NCI-H82 (cell line): ENCODE results near the gene WFIKKN2.
"Not testable (repeated sequence)": the region's sequence is repeated elsewhere in the genome, so short reads cannot be mapped to it uniquely, and the experiment has no call there.

Experiments
- DNase-seq: peaks from one replicate; lab custom pipeline; 2025; lab: John Stamatoyannopoulos, UW

The WFIKKN2 gene, protein sequence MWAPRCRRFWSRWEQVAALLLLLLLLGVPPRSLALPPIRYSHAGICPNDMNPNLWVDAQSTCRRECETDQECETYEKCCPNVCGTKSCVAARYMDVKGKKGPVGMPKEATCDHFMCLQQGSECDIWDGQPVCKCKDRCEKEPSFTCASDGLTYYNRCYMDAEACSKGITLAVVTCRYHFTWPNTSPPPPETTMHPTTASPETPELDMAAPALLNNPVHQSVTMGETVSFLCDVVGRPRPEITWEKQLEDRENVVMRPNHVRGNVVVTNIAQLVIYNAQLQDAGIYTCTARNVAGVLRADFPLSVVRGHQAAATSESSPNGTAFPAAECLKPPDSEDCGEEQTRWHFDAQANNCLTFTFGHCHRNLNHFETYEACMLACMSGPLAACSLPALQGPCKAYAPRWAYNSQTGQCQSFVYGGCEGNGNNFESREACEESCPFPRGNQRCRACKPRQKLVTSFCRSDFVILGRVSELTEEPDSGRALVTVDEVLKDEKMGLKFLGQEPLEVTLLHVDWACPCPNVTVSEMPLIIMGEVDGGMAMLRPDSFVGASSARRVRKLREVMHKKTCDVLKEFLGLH

GRCh38 chr17:50835301-50836234 lies at the start of gene WFIKKN2:
TSS of gene WFIKKN2 (plus strand) at chr17:50835586. CDS start at chr17:50835938, 352 bp downstream.
- peak; percentile 63 for DNase-seq

DNA sequence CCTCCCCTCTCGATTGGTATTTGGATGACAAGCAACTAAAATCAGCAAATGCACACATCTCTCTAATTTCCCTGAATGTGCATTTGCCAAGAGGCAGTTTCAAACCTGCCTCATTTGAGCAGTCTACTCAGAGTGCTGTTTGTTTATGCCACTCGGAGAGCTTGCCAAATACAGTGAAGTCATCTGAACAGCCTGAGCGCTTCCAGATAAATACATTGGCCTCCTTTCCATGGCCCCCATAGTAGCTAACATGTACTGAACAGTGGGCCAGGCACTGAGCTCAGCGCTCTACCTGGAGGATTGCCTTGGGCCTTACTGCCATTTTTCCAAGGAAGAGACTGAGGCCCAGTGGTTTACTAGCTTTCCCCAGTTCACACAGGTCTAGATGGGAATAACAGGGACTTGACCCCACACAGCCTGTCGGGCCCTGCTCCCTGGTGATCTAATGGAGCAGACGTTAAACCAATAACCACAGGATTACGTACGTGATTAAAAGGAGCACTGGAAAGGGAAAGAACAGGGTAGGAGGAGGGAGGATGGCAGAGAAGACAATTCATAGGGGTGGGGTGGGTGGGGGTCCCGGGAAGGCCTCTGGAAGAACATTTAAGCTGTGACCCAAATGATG lies 49.3 kb upstream of the WFIKKN2 start:
- peak; percentile 98 for DNase-seq

GRCh38 chr17:50787106-50787505 lies 48.3 kb upstream of the WFIKKN2 start:
- DNase-seq, result peak; percentile 96

DNA sequence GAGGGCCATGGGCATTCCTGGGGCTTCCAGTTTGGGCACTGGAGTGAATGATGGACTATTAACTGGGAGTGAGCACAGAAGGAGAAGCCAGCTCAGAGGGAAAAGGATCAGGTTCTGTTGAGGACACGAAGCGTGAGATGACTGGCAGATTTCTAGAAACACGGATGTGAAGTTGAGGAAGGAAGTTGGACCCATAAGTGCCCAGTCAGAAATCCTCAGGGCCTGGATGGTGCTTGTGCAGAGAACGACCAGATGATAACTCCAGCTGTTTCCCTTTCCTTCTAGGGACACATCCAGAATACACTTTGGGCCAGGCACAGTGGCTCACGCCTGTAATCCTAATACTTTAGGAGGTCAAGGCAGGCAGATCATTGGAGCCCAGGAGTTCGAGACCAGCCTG lies 44.8 kb upstream of the WFIKKN2 start:
- no peak for DNase-seq

GRCh38 chr17:50792132-50792531 lies 43.3 kb upstream of the WFIKKN2 start:
- no peak for DNase-seq

GRCh38 chr17:50793007-50793406 lies 42.4 kb upstream of the WFIKKN2 start:
- no peak for DNase-seq

DNA sequence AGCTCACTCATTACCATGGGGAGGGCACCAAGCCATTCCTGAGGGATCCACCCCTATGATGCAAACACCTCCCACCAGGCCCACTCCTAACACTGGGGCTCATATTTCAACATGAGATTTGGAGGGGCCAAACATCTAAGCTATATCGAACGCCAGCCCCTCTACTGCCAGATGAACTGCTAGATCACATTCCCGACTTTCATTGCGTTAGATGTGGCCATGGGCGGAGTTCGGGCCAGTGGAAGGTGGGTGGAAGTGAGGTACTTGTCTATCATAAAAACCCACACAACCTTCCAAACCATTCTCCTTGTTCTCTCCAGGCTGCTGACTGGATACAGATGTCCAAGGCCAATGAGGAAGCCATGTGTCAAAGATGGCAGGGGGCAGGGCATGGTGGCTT lies 41.0 kb upstream of the WFIKKN2 start:
- DNase-seq, result peak; percentile 62

GRCh38 chr17:50797135-50797810 lies 38.1 kb upstream of the WFIKKN2 start:
- DNase-seq, result peak; percentile 86

- peak; percentile 87 for DNase-seq
Observed at GRCh38 chr17:50798424-50799288, 36.7 kb upstream of the WFIKKN2 start.

DNA sequence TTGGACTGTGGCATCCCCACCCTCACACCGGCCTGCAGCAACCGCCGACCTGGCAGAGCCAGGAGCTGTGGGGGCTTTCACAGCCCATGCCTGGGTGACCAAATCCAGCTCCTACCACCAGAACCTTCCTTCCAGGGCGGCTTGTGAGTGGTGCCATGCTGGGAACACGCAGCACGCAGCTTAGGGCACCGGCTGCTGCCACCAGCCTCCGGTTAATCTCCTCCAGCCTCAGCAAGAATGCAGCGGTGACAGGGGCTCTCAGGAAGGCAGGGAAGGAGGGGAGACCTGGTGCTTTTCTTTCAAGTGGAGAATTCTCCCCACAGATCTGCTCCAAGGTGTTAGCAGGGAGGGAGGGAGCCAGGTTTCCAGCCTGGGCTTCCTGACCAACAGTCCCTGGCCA lies 35.8 kb upstream of the WFIKKN2 start:
- peak; percentile 85 for DNase-seq

- peak; percentile 99 for DNase-seq
Observed at GRCh38 chr17:50800196-50800700, 35.1 kb upstream of the WFIKKN2 start.

DNA sequence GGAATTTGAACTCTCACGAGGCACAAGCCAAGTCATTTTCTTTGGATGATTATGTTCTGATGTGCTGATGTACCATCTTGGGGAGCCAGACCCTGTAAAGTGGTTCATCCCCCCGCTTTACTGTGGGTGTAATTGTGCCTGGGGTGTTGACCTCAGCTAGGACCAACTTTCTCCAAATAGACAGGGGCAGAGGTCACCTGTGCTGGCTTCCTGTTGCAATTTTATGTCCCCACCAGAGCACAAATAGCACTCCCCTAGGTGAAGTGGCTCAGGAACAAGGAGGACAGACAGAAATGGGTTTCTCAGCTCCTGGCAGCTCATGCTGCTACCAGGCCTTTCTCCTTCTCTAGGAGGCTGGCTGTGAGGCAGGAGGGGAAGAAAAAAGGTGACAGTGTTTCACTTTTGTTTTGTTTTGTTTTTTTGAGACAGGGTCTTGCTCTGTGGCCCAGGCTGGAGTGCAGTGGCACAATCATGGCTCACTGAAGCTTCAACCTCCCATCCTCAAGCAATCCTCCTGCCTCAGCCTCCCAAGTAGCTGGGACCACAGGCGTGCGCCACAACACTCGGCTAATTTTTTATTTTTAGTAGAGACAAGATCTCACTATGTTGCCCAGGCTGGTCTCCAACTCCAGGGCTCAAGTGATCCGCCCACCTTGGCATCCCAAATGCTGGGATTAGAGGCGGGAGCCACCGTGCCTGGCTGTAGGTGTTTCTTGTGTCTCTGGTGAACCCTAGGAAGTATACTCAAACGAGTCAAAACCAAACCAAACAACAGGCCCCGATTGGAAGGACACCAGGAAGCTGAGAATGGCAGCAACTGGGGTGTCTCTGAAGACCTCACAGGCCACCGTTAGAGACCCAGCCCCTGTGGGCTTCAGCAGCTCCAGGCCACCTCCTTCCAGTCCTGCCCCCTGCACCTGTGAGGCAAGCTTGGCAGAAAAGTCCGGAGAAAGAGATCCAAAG lies 32.5 kb upstream of the WFIKKN2 start:
- no peak for DNase-seq

DNA sequence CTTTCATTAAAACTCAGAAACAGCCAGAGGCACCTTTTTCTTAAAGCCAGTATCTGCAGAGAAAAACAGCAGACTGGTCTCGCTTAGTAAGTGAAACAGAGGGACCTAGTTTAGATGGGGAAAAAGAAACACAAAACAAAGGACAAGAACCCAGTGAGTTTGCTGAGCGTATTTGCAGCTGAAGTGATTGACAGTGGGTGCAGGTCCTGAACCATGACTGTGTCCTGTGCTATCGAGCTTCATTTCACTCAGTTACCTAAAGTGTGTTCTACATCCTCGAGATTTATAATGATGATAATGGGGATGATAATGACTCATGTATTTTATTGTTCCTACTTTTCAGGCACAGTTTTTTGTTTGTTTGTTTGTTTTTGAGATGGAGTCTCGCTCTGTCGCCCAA lies 31.7 kb upstream of the WFIKKN2 start:
- DNase-seq, result no peak

DNA sequence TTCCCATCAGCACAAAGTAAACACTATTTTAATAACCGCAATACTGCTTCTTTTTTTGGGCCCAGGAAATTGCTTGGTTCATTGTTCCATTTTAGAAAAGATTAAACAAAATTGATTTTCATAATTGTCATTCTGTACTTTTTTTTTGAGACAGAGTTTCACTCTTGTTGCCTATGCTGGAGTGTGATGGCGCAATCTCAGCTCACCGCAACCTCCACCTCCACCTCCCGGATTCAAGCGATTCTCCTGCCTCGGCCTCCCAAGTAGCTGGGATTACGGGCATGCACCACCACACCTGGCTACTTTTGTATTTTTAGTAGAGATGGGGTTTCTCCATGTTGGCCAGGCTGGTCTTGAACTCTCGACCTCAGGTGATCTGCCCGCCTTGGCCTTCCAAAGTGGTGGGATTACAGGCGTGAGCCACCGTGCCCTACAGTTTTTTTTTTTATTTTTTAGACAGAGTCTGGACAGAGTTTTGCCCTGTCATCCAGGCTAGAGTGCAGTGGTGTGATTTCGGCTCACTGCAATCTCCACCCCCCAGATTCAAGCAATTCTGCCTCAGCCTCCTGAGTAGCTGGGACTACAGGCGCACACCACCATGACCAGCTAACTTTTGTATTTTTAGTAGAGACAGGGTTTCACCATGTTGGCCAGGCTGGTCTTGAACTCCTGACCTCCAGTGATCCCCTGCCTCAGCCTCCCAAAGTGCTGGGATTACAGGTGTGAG lies 30.5 kb upstream of the WFIKKN2 start:
- not testable (repeated sequence) for DNase-seq

- DNase-seq, result no peak
Observed at GRCh38 chr17:50805486-50805885, 29.9 kb upstream of the WFIKKN2 start.

- DNase-seq, result no peak
Observed at GRCh38 chr17:50806141-50806643, 29.2 kb upstream of the WFIKKN2 start.

- no peak for DNase-seq
Observed at GRCh38 chr17:50807009-50807408, 28.4 kb upstream of the WFIKKN2 start.

- no peak for DNase-seq
Observed at GRCh38 chr17:50807675-50808074, 27.7 kb upstream of the WFIKKN2 start.
